Fibroblast of mammary gland (primary cell): Measurements from ENCODE around the gene CSNK1E.
A peak's percentile ranks its signal among the peaks of the same experiment; 100 is the strongest.

Source experiments
- DNase-seq: peaks from one replicate; pipeline ENCODE4 v3.0.0-alpha.2; 2010; ENCODE audit warnings: low read depth
- H3K4me3 ChIP-seq: 2 replicates; pipeline ENCODE4 v1.5.1; 2011; ENCODE audit warnings: low read depth, mild to moderate bottlenecking, low read length, moderate library complexity; ENCODE audit not compliant: control insufficient read depth
- TF ChIP-seq, protein P1 (sequence below): conservative IDR thresholded peaks from 2 replicates; pipeline ENCODE4 v1.5.1; 2011; ENCODE audit warnings: low read depth, low read length, inconsistent platforms; ENCODE audit not compliant: control insufficient read depth, insufficient read depth

CSNK1E gene

DNA sequence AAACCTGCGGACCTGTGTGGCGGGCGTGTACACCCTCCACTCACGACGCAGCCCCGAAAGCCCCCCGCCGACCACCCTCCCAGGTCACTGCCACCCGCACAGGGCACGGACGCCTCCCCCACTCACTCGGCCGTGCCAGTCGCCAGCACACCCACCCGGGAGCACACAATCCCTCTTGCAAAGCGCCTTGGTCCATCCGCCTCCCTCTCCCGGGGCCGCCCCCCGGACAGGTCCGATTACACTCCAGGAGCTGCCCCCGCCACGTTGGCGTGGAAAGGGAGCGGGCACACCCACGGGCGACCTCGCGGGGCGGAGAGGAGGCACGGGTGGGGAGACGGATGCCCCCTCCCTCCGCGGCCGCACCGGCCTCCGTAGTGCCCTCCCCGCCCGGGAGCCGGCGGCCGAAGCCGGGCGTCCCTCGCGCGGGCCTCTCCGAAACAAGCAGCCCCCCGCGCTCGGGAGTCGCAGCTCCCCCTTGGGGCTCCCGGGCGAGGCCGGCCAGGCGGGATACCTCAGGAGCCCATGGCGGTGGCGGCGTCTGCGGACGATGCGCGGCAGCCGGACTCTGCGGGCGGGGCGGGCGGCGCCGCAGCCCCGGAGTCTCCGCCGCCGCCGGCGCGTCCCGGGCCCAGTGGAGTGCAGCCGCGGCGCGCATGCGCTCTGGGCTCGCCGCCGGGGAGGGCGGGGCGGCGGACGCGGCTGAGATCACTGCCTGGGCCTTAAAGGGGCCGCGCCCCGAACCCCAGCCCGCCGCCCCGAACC is 44.7 kb downstream of the CSNK1E start, which contains the start of gene TMEM184B:
Gene TMEM184B (minus strand): TSS at position 638 of the 762 bp plus-strand sequence. CDS start 25,049 bp downstream, outside the sequence.
- DNase-seq: peak; percentile 56
- H3K4me3 ChIP-seq: peak within 1 kb of the TSS; percentile 86
- TF ChIP-seq, protein P1, sequence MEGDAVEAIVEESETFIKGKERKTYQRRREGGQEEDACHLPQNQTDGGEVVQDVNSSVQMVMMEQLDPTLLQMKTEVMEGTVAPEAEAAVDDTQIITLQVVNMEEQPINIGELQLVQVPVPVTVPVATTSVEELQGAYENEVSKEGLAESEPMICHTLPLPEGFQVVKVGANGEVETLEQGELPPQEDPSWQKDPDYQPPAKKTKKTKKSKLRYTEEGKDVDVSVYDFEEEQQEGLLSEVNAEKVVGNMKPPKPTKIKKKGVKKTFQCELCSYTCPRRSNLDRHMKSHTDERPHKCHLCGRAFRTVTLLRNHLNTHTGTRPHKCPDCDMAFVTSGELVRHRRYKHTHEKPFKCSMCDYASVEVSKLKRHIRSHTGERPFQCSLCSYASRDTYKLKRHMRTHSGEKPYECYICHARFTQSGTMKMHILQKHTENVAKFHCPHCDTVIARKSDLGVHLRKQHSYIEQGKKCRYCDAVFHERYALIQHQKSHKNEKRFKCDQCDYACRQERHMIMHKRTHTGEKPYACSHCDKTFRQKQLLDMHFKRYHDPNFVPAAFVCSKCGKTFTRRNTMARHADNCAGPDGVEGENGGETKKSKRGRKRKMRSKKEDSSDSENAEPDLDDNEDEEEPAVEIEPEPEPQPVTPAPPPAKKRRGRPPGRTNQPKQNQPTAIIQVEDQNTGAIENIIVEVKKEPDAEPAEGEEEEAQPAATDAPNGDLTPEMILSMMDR: no peak

DNA sequence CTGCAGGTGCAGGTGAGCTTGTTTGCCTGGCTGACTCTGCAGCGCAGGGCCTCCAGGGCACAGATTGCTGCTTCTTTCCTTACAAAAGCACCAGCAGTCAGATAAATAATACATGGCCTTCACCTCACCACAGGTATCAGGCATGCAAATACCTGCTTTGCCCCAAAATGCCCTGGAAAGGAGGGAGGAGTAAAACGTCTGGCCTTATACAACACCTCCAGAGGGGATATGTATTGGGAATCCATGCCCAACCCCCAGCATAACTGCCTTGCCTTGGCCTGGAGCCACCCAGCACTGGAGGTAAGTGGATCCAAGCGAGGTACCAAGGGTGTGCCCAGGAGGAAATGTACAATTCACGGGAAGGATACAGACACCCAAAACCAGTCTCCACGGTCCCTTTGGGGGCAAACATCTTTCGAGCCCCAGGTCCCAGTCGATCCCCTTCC is 45.3 kb downstream of the CSNK1E start:
- peak overlapping the region; percentile 86 for H3K4me3 ChIP-seq
- DNase-seq: no peak
- TF ChIP-seq, protein P1: no peak

DNA sequence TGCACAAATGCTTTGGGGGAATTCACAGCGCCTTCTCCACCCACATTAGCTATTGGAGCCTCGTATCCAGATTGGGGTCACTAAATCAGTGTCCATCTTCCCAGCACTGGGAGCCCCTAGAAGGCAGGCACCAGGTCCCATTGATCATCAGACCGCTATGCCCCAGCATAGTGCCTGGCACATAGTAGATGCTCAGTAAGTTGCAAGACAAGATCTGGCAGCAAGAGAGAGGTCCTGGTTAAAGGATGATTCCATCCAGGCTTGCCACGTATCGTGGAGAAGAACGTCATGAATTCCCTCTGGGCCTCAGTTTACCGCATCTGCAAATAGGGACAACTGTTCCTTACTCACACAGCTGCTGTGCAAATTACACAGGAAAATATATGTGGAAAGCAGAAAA is 46.1 kb downstream of the CSNK1E start:
- H3K4me3 ChIP-seq: no peak overlapping the region
- TF ChIP-seq, protein P1: no peak
- DNase-seq: no peak

DNA sequence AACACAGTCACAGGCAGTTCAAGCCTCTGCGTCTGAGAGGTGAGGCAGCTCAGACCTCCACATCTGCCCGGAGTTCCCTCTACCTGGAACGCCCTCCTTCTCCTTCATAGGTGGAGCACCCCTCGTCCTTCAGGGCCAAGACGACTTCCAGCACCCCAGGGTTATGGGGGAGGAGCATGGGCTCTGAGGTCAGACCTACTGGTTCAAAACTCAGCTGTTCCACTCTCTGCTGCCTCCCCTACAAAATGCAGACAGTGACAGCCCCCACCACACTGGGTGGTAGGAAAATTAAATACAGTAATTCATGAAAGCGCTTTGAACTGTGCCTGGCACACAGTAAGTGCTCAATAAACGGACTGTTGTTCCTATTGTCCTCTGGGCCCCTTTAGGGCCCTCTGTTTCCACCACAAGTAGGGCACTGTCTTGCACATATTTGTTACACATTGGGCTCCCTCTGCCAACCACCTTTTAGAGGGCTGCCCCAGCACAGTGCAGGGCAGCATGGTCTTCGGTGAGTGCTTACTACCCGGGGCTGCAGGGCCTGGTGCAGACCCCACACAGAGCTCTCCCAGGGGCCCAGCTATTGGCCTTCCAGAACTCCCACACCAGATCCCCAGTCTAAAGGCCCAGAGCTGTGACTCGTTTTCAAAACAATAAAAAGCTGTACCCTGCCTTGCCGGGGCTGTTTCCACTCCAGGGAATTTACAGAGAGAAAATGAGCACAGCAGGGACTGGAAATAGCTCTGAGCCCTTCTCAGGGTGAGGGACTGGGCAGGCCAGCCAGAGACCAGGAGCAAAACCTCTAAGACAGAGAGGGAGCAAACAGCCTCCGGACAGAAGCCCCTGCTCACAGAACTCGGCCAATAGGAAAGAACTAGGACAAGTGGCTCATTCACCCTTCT is 46.9 kb downstream of the CSNK1E start:
- TF ChIP-seq, protein P1: no peak
- no peak overlapping the region for H3K4me3 ChIP-seq
- no peak for DNase-seq

DNA sequence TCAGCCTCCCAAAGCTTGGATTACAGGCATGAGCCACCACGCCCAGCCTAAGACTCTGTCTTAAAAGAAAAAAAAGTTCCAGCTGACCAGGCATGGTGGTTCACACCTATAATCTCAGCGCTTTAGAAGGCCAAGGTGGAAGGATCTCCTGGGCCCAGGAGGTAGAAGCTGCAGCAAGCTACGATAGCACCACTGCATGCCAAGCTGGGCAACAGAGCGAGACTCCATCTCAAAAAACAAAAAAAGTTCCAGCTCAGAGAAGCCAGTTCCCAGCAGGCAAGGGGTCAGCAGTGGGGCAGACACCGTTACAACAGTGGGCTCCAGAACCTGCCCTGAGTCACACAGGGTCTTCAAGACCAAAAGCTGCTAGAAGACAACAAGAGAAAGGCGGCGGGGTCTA is 47.8 kb downstream of the CSNK1E start:
- no peak overlapping the region for H3K4me3 ChIP-seq
- TF ChIP-seq, protein P1: no peak
- no peak for DNase-seq

DNA sequence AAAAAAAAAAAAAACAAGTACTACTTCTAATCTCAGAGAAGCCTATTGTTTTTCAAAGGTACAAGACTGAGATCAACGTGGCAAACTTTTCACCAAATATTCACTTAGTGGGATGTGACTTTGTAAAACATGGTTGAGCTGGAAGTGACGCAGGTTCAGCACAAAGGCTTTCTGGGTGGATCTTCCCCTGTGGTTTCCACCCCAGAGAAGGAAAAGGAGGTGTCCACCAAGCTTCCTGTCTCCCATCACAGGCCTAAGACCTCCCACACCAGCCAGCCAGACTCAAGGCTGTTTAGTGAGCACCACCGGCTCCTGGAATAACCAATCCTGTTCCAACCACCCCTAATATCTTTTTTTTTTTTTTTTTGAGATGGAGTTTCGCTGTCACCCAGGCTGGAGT is 50.1 kb downstream of the CSNK1E start:
- TF ChIP-seq, protein P1: no peak
- DNase-seq: peak; percentile 62
- no peak overlapping the region for H3K4me3 ChIP-seq
